GM23338 (cell line): ENCODE data around the gene CYP4B1. TPM values are rescaled to one million over a fixed set of nuclear protein-coding genes. Genes with fewer than 3 reads are reported as not detected.
A peak's percentile ranks its signal among the peaks of the same experiment; 100 is the strongest.

Source experiments
- ATAC-seq: fragments of 200-7000 bp; cut with Tn5 transposase; 3 replicates; pipeline ENCODE4 v1.9.1; 2020
- DNase-seq: peaks from one replicate; pipeline ENCODE4 v3.0.0-alpha.2; 2015; ENCODE audit warnings: low spot score
- H2AFZ ChIP-seq: fragments of 200-600 bp; sonication (generic); 2 replicates; pipeline ENCODE4 v1.8.0; 2016; ENCODE audit warnings: antibody characterized with exemption, mild to moderate bottlenecking, moderate library complexity
- H3F3A ChIP-seq: fragments of 200-600 bp; sonication (generic); replicated peaks from 2 replicates; pipeline ENCODE4 v1.8.0; 2017; ENCODE audit warnings: antibody characterized with exemption, mixed run types, low read depth
- H3K27ac ChIP-seq: fragments of 200-600 bp; sonication (generic); 2 replicates; pipeline ENCODE4 v1.6.1; 2016; ENCODE audit warnings: low read depth
- H3K27me3 ChIP-seq: fragments of 200-600 bp; sonication (generic); 2 replicates; pipeline ENCODE4 v1.8.0; 2016; ENCODE audit warnings: mild to moderate bottlenecking, mixed run types, moderate library complexity; ENCODE audit not compliant: insufficient read depth
- H3K36me3 ChIP-seq: fragments of 200-600 bp; sonication (generic); 2 replicates; pipeline ENCODE4 v1.8.0; 2016; ENCODE audit warnings: mild to moderate bottlenecking; ENCODE audit not compliant: insufficient read depth
- H3K4me1 ChIP-seq: fragments of 200-600 bp; sonication (generic); 2 replicates; pipeline ENCODE4 v1.8.0; 2016; ENCODE audit warnings: mild to moderate bottlenecking, moderate library complexity; ENCODE audit not compliant: insufficient read depth
- H3K4me2 ChIP-seq: fragments of 200-600 bp; sonication (generic); 2 replicates; pipeline ENCODE4 v1.7.1; 2017; ENCODE audit warnings: mixed run types
- H3K4me3 ChIP-seq: fragments of 200-600 bp; sonication (generic); 2 replicates; pipeline ENCODE4 v1.6.1; 2016; ENCODE audit warnings: mixed run types
- H3K79me2 ChIP-seq: fragments of 200-600 bp; sonication (generic); replicated peaks from 2 replicates; pipeline ENCODE4 v1.8.0; 2017; ENCODE audit warnings: mild to moderate bottlenecking; ENCODE audit not compliant: insufficient read depth
- H3K9me2 ChIP-seq: fragments of 200-600 bp; sonication (generic); 2 replicates; pipeline ENCODE4 v1.8.0; 2017; ENCODE audit not compliant: insufficient read depth
- H4K20me1 ChIP-seq: fragments of 200-600 bp; sonication (generic); replicated peaks from 2 replicates; pipeline ENCODE4 v1.8.0; 2017; ENCODE audit warnings: mild to moderate bottlenecking; ENCODE audit not compliant: insufficient read depth
- H3K27ac Mint-ChIP-seq: 2 replicates; pipeline ENCODE4 v1.8.0; 2020; ENCODE audit warnings: inconsistent platforms, mild to moderate bottlenecking, moderate library complexity, mixed read lengths
- H3K27me3 Mint-ChIP-seq: 3 replicates; pipeline ENCODE4 v1.8.0; 2022; ENCODE audit warnings: low read depth, mild to moderate bottlenecking, moderate library complexity, mixed read lengths, inconsistent platforms; ENCODE audit not compliant: insufficient read depth, poor library complexity
- H3K36me3 Mint-ChIP-seq: 3 replicates; pipeline ENCODE4 v1.8.0; 2021; ENCODE audit warnings: low read depth, mild to moderate bottlenecking, inconsistent platforms, moderate library complexity, mixed read lengths
- H3K4me1 Mint-ChIP-seq: 3 replicates; pipeline ENCODE4 v1.8.0; 2020; ENCODE audit warnings: mild to moderate bottlenecking, inconsistent platforms, mixed read lengths
- H3K4me3 Mint-ChIP-seq: 3 replicates; pipeline ENCODE4 v1.8.0; 2021; ENCODE audit warnings: moderate library complexity, mild to moderate bottlenecking, inconsistent platforms, mixed read lengths
- H3K9me3 Mint-ChIP-seq: 3 replicates; pipeline ENCODE4 v1.8.0; 2020; ENCODE audit warnings: moderate library complexity, mild to moderate bottlenecking, inconsistent platforms, mixed read lengths
- CREB1 ChIP-seq: fragments of 250-450 bp; sonication (Bioruptor Pico); IDR thresholded peaks from 2 replicates; pipeline ENCODE4 v1.5.0; 2020; ENCODE audit warnings: low read depth, mild to moderate bottlenecking, moderate library complexity
- EZH2phosphoT487 ChIP-seq: fragments of 200-600 bp; sonication (generic); IDR thresholded peaks from one replicate; pipeline ENCODE4 v1.8.1; 2018; ENCODE audit warnings: antibody characterized with exemption; ENCODE audit not compliant: unreplicated experiment
- JUNB ChIP-seq: IDR thresholded peaks from one replicate; pipeline ENCODE4 v1.6.1; 2016; ENCODE audit warnings: antibody characterized with exemption; ENCODE audit not compliant: unreplicated experiment
- NANOG ChIP-seq: IDR thresholded peaks from 2 replicates; pipeline ENCODE4 v1.6.1; 2016; ENCODE audit warnings: antibody characterized with exemption, borderline replicate concordance
- ZNF114 ChIP-seq: fragments of 250-450 bp; sonication (Bioruptor Pico); IDR thresholded peaks from 2 replicates; pipeline ENCODE4 v1.5.0; 2020; ENCODE audit warnings: mild to moderate bottlenecking, moderate library complexity
- ZNF331 ChIP-seq: fragments of 250-450 bp; sonication (Bioruptor Pico); IDR thresholded peaks from 2 replicates; pipeline ENCODE4 v1.5.0; 2020; ENCODE audit warnings: low read depth, mild to moderate bottlenecking, moderate library complexity
- polyA plus RNA-seq: library from polyadenylated mRNA; unstranded; fragments of >200 nt; fragmentation: Nextera tagmentation; extraction: Ambion mirVana; gene quantifications from 2 replicates; pipeline ENCODE4 v1.2.1, GENCODE V29; 2016
- total RNA-seq: library from RNA; depleted of rRNA; stranded (reverse); fragments of >200 nt; shearing (Covaris generic); gene quantifications from 2 replicates; pipeline ENCODE4 v1.2.3, GENCODE V29; 2014
- TF ChIP-seq, protein P1 (sequence below): fragments of 250-450 bp; sonication (Bioruptor Pico); IDR thresholded peaks from 2 replicates; pipeline ENCODE4 v1.5.0; 2020; ENCODE audit warnings: mild to moderate bottlenecking, moderate library complexity
- TF ChIP-seq, protein P2 (sequence below): IDR thresholded peaks from 2 replicates; pipeline ENCODE4 v1.6.1; 2016; ENCODE audit warnings: antibody characterized with exemption

Gene CYP4B1
- total and polyA plus RNA-seq, 2 experiments from 2014 or later, result not detected

DNA sequence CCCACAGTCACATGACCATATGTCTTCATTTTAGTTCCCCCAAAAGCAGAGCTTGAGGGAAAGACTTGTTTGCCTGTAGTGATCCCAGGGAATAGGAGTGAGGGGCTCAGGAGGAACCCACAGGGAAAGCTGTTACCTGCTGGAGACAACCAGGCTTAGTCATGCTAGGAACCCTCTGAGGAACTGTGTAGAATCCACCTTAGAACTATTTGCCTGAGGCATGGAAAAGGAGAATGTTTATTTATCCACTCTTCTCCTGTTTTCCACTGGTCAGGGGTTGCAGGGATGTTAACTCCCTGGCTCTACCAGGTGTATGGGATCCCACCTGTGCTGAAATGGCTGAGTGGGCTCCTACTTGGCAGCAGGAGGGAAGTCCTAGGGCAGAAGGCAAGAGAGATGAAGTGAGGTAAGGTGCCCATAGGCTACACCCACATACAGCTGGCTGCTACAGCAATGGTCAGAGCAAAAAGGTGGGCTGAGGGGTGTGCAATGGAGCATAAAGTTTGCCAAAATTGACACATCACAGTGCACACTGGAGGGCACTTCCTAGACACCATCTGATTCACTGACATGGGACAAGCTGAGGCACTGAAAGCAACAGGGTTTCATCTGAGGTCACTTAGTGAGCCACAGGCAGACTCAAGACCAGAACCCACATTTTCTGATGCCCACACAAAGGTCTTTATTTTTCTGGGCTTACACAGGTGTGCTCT lies 29.7 kb upstream of the CYP4B1 start (continued):
- TF ChIP-seq, protein P1, sequence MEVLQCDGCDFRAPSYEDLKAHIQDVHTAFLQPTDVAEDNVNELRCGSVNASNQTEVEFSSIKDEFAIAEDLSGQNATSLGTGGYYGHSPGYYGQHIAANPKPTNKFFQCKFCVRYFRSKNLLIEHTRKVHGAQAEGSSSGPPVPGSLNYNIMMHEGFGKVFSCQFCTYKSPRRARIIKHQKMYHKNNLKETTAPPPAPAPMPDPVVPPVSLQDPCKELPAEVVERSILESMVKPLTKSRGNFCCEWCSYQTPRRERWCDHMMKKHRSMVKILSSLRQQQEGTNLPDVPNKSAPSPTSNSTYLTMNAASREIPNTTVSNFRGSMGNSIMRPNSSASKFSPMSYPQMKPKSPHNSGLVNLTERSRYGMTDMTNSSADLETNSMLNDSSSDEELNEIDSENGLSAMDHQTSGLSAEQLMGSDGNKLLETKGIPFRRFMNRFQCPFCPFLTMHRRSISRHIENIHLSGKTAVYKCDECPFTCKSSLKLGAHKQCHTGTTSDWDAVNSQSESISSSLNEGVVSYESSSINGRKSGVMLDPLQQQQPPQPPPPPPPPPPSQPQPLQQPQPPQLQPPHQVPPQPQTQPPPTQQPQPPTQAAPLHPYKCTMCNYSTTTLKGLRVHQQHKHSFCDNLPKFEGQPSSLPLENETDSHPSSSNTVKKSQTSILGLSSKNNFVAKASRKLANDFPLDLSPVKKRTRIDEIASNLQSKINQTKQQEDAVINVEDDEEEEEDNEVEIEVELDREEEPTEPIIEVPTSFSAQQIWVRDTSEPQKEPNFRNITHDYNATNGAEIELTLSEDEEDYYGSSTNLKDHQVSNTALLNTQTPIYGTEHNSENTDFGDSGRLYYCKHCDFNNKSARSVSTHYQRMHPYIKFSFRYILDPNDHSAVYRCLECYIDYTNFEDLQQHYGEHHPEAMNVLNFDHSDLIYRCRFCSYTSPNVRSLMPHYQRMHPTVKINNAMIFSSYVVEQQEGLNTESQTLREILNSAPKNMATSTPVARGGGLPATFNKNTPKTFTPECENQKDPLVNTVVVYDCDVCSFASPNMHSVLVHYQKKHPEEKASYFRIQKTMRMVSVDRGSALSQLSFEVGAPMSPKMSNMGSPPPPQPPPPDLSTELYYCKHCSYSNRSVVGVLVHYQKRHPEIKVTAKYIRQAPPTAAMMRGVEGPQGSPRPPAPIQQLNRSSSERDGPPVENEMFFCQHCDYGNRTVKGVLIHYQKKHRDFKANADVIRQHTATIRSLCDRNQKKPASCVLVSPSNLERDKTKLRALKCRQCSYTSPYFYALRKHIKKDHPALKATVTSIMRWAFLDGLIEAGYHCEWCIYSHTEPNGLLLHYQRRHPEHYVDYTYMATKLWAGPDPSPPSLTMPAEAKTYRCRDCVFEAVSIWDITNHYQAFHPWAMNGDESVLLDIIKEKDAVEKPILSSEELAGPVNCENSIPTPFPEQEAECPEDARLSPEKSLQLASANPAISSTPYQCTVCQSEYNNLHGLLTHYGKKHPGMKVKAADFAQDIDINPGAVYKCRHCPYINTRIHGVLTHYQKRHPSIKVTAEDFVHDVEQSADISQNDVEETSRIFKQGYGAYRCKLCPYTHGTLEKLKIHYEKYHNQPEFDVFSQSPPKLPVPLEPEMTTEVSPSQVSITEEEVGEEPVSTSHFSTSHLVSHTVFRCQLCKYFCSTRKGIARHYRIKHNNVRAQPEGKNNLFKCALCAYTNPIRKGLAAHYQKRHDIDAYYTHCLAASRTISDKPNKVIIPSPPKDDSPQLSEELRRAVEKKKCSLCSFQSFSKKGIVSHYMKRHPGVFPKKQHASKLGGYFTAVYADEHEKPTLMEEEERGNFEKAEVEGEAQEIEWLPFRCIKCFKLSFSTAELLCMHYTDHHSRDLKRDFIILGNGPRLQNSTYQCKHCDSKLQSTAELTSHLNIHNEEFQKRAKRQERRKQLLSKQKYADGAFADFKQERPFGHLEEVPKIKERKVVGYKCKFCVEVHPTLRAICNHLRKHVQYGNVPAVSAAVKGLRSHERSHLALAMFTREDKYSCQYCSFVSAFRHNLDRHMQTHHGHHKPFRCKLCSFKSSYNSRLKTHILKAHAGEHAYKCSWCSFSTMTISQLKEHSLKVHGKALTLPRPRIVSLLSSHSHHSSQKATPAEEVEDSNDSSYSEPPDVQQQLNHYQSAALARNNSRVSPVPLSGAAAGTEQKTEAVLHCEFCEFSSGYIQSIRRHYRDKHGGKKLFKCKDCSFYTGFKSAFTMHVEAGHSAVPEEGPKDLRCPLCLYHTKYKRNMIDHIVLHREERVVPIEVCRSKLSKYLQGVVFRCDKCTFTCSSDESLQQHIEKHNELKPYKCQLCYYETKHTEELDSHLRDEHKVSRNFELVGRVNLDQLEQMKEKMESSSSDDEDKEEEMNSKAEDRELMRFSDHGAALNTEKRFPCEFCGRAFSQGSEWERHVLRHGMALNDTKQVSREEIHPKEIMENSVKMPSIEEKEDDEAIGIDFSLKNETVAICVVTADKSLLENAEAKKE (CRISPR knock-in tag), result no peak
- TF ChIP-seq CREB1 (CRISPR knock-in tag) (no peak), NANOG (no peak), EZH2phosphoT487 (no peak), ZNF114 (CRISPR knock-in tag) (no peak), JUNB (no peak), ZNF331 (CRISPR knock-in tag) (no peak)
- TF ChIP-seq, protein P2, sequence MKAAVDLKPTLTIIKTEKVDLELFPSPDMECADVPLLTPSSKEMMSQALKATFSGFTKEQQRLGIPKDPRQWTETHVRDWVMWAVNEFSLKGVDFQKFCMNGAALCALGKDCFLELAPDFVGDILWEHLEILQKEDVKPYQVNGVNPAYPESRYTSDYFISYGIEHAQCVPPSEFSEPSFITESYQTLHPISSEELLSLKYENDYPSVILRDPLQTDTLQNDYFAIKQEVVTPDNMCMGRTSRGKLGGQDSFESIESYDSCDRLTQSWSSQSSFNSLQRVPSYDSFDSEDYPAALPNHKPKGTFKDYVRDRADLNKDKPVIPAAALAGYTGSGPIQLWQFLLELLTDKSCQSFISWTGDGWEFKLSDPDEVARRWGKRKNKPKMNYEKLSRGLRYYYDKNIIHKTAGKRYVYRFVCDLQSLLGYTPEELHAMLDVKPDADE, result no peak

DNA sequence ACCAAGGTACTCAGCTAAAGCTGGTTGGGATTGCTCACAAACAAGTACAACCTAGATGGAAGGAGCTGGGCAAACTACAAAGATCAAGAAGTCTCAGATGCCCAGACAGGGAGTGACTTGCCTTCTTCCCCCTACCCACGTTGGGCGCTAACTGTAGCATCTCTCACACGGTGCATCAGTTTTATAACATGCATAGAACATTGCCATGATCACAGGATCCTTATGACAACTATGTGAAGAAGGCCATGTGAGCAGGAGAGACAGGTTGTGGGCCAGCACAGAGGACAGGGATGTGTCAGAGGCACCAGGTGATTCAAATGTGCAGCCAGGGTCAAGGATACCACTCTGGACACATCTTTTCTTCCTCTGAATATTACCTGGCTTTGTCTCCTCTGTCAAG lies 28.3 kb upstream of the CYP4B1 start:
- H3K27ac ChIP-seq, result no peak overlapping the region
- Mint-ChIP-seq H3K27ac (no peak overlapping the region), H3K27me3 (peaks cover 6% of the 10 kb centered on the region), H3K4me1 (no peaks in the 10 kb centered on the region; the same call in 2 of the 3 replicates), H3K36me3 (peaks cover 34% of the 10 kb centered on the region), H3K9me3 (peaks cover 66% of the 10 kb centered on the region), H3K4me3 (no peak overlapping the region)
- H3K27me3 ChIP-seq, result no peaks in the 10 kb centered on the region
- DNase-seq (peak; percentile 17), ATAC-seq (no peak)
- no peaks in the 10 kb centered on the region for H4K20me1 ChIP-seq
- H3K79me2 ChIP-seq, result no peaks in the 10 kb centered on the region
- H3K4me3 ChIP-seq, result no peak overlapping the region
- no peak overlapping the region for H2AFZ ChIP-seq
- H3K9me2 ChIP-seq, result peaks cover 4% of the 10 kb centered on the region; the same call in 1 of the 2 replicates
- H3F3A ChIP-seq, result no peaks in the 10 kb centered on the region
- no peaks in the 10 kb centered on the region for H3K4me1 ChIP-seq
- H3K4me2 ChIP-seq, result no peak overlapping the region
- H3K36me3 ChIP-seq, result no peaks in the 10 kb centered on the region; the same call in none of the 2 replicates
- no peak for TF ChIP-seq ZNF331 (CRISPR knock-in tag)
- TF ChIP-seq, protein P1 (CRISPR knock-in tag), result no peak
- no peak for TF ChIP-seq ZNF114 (CRISPR knock-in tag)
